ENCODE data around the gene NKD2.

NKD2 gene

GRCh38 chr5:1043327-1043726, 34.7 kb downstream of the NKD2 start:
- Histone ChIP-seq H3K36me3 (ENCODE audit: control insufficient read depth, insufficient read depth, low read length) (no peaks in the 10 kb centered on the region), H3K9me3 (ENCODE audit: control insufficient read depth, insufficient read depth, low read length) (no peaks in the 10 kb centered on the region)

DNA sequence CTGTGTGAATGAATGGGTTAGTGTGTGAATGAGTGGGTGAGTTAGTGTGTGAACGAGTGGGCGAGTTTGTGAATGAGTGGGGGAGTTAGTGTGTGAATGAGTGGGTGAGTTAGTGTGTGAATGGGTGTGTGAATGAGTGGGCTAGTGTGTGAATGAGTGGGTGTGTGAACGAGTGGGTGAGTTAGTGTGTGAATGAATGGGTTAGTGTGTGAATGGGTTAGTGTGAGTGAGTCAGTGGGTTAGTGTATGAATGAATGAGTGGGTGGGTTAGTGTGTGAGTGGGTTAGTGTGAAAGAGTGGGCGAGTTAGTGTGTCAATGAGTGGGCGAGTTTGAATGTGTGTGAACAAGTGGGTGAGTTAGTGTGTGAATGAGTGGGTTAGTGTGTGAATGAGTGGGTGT, 35.5 kb downstream of the NKD2 start:
- no peak overlapping the region for H3K4me3 ChIP-seq (ENCODE audit: low read depth, low read length)
- no peak overlapping the region for H3K9ac ChIP-seq (ENCODE audit: low read depth, low read length)
- H3K27me3 ChIP-seq (ENCODE audit: control insufficient read depth, insufficient read depth, low read length), result no peaks in the 10 kb centered on the region
- no peaks in the 10 kb centered on the region for H3K36me3 ChIP-seq (ENCODE audit: control insufficient read depth, insufficient read depth, low read length)
- no peaks in the 10 kb centered on the region for H3K9me3 ChIP-seq (ENCODE audit: control insufficient read depth, insufficient read depth, low read length)
- H3K4me1 ChIP-seq (ENCODE audit: control insufficient read depth, insufficient read depth, low read length), result no peaks in the 10 kb centered on the region

More at GRCh38 chr5:1043327-1043726, 34.7 kb downstream of the NKD2 start:
- H3K27me3 ChIP-seq (ENCODE audit: control insufficient read depth, insufficient read depth, low read length), result no peaks in the 10 kb centered on the region
- no peak overlapping the region for H3K9ac ChIP-seq (ENCODE audit: low read depth, low read length)
- no peak overlapping the region for H3K4me3 ChIP-seq (ENCODE audit: low read depth, low read length)
- no peaks in the 10 kb centered on the region for H3K4me1 ChIP-seq (ENCODE audit: control insufficient read depth, insufficient read depth, low read length)

GRCh38 chr5:1045960-1046560, 37.5 kb downstream of the NKD2 start:
- Histone ChIP-seq H3K9me3 (ENCODE audit: control insufficient read depth, insufficient read depth, low read length) (no peaks in the 10 kb centered on the region), H3K36me3 (ENCODE audit: control insufficient read depth, insufficient read depth, low read length) (peaks cover 2% of the 10 kb centered on the region), H3K9ac (ENCODE audit: low read depth, low read length) (no peak overlapping the region), H3K4me3 (ENCODE audit: low read depth, low read length) (no peak overlapping the region), H3K27me3 (ENCODE audit: control insufficient read depth, insufficient read depth, low read length) (no peaks in the 10 kb centered on the region), H3K4me1 (ENCODE audit: control insufficient read depth, insufficient read depth, low read length) (no peaks in the 10 kb centered on the region)

DNA sequence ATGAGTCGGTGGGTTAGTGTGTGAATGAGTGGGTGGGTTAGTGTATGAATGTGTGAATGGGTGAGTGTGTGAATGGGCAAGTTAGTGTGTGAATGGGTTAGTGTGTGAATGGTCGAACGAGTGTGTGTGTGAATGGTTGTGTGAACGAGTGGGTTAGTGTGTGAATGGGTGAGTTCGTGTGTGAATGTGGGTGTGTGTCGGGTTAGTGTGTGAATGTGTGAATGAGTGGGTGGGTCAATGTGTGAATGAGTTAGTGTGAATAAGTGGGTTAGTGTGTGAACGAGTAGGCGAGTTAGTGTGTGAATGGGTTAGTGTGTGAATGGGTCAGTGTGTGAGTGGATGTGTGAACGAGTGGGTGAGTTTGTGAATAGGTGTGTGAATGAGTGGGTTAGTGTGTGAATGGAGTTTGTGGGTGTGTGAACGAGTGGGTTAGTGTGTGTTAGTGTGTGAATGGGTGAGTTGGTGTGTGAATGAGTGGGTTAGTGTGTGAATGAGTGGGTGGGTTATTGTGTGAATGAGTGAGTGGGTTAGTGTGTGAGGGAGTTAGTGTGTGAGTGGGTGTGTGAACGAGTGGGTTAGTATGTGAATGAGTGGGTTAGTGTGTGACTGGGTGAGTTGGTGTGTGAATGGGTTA, 38.8 kb downstream of the NKD2 start:
- Histone ChIP-seq H3K4me1 (ENCODE audit: control insufficient read depth, insufficient read depth, low read length) (no peaks in the 10 kb centered on the region), H3K36me3 (ENCODE audit: control insufficient read depth, insufficient read depth, low read length) (peaks cover 10% of the 10 kb centered on the region), H3K9me3 (ENCODE audit: control insufficient read depth, insufficient read depth, low read length) (no peaks in the 10 kb centered on the region), H3K27me3 (ENCODE audit: control insufficient read depth, insufficient read depth, low read length) (no peaks in the 10 kb centered on the region), H3K9ac (ENCODE audit: low read depth, low read length) (no peak overlapping the region), H3K4me3 (ENCODE audit: low read depth, low read length) (no peak overlapping the region)

DNA sequence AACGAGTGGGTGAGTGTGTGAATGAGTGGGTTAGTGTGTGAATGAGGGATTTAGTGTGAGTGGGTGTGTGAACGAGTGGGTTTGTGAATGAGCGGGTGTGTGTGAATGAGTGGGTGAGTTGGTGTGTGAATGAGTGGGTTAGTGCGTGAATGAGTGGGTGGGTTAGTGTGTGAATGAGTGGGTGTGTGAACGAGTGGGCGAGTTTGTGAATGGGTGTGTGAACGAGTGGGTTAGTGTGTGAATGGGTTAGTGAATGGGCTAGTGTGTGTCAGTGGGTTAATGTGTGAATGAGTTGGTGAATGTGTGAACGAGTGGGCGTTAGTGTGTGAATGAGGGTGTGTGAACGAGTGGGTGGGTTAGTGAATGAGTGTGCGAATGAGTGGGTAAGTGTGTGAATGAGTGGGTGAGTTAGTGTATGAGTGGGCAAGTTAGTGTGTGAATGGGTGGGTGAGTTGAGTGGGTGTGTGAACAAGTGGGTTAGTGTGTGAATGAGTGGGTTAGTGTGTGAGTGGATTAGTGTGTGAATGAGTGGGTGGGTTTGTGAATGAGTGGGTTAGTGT, 39.6 kb downstream of the NKD2 start:
- H3K36me3 ChIP-seq (ENCODE audit: control insufficient read depth, insufficient read depth, low read length), result peaks cover 17% of the 10 kb centered on the region
- H3K9me3 ChIP-seq (ENCODE audit: control insufficient read depth, insufficient read depth, low read length), result no peaks in the 10 kb centered on the region
- no peak overlapping the region for H3K4me3 ChIP-seq (ENCODE audit: low read depth, low read length)
- no peak overlapping the region for H3K9ac ChIP-seq (ENCODE audit: low read depth, low read length)
- no peaks in the 10 kb centered on the region for H3K4me1 ChIP-seq (ENCODE audit: control insufficient read depth, insufficient read depth, low read length)
- H3K27me3 ChIP-seq (ENCODE audit: control insufficient read depth, insufficient read depth, low read length), result no peaks in the 10 kb centered on the region

DNA sequence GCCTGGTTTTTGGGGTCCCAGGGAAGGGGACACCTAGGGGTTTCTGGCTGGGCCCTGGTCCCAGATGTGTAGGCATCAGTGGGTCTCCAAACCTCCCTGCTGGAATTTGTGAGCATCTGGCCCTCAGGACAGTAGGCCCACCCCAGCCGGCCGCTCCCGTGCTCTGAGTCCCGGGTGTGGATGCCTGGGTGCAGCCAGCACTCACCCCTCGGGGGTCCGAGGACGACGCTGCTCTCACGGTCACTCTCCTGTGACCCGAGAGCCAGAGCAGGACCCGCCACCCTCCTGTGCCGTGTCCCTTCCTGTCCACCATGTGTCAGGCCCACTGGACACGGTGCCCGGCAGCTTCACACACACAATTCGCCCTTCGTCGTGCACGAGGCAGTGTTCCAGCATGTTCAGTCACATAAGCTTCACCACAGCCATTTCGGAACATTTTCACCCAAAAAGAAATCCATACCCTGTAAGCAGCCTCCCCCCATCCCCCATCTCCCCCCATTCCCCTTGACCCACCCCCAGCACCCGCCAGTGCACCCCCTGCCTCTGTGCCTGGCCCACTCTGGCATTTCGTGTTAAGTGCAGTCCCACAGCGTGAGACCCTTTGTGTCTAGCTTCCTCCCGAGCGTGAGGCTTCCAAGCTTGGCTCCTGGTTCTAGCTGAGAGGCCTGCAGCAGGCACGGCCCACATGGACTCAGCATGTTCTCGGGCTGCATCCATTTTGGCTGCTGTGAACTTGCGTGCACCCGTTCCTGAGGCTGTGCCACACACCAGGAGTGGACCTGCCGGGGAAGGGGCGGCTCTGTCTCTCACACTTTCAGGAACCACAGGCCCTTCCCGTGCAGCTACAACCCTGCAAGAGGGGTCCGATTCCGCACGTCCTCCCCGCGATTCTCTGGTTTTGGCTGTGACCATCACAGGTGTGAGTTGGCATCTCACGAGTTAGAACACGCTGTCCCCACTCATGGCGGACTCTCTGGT, 40.5 kb downstream of the NKD2 start:
- Histone ChIP-seq H3K9me3 (ENCODE audit: control insufficient read depth, insufficient read depth, low read length) (no peaks in the 10 kb centered on the region), H3K27me3 (ENCODE audit: control insufficient read depth, insufficient read depth, low read length) (no peaks in the 10 kb centered on the region), H3K4me1 (ENCODE audit: control insufficient read depth, insufficient read depth, low read length) (no peaks in the 10 kb centered on the region), H3K36me3 (ENCODE audit: control insufficient read depth, insufficient read depth, low read length) (peaks cover 23% of the 10 kb centered on the region), H3K9ac (ENCODE audit: low read depth, low read length) (no peak overlapping the region), H3K4me3 (ENCODE audit: low read depth, low read length) (no peak overlapping the region)

DNA sequence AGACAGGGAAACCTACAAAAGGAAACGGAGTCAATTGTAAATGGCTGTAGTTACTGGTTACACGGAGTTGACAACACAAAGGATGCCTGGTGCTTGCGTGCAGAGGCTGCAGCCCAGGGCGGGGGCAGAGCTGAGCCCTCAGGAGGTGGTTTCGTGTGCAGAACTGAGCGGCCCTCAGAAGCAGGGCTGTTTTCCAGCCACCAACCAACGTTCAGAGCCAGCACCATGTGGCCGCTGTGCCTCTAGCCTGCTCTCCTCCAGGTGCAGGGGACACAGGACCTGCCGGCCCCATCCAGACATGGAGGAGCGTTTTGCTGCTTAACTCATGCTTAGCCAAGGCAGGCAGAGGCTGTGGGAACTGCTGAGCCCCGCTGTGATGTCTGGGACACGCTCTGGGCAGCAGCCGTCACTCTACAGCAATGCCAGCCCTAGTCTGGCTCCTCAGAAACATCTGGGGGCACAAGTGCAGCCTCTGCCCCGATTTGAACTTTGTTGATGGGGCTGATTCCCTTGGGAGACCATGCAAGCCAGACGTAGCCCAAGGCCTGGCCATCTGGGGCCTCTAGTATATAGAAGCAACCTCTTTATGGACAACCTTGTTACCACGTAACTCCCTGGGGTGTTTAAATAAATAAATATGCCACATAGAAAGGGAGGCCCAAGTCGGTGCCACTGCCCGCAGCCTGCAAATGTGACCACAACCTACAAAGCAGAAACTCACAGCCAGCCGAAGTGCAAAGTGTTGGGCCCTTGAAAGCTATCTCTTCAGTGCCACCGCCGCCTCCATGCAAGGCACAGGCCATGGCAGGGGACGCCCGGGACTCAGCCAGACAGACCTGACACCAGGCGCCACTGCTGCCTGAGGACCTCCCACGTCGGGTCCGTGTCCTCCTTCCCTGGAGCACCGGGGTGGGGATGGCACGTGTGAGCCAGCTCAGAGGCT, 42.1 kb downstream of the NKD2 start:
- Histone ChIP-seq H3K27me3 (ENCODE audit: control insufficient read depth, insufficient read depth, low read length) (no peaks in the 10 kb centered on the region), H3K4me1 (ENCODE audit: control insufficient read depth, insufficient read depth, low read length) (no peaks in the 10 kb centered on the region), H3K36me3 (ENCODE audit: control insufficient read depth, insufficient read depth, low read length) (peaks cover 30% of the 10 kb centered on the region), H3K9ac (ENCODE audit: low read depth, low read length) (no peak overlapping the region), H3K9me3 (ENCODE audit: control insufficient read depth, insufficient read depth, low read length) (no peaks in the 10 kb centered on the region), H3K4me3 (ENCODE audit: low read depth, low read length) (no peak overlapping the region)

DNA sequence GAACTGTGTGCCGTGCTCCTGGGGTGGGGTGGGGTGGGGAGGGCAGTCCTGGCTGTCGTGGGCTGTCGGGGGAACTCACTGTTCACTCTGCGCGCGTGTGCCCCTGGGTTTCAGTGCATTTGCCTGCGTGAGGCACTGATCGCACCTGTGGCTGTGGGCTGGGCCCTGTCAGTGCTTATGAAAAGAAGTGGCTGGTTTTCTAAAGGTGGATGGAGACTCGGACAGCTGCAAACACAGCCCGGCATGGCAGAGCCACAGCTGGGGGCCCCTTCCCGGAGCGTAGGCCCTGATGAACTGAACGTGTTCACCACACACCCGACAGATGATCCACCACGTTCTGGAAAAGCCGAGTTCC, 42.7 kb downstream of the NKD2 start:
- Histone ChIP-seq H3K4me1 (ENCODE audit: control insufficient read depth, insufficient read depth, low read length) (no peaks in the 10 kb centered on the region), H3K36me3 (ENCODE audit: control insufficient read depth, insufficient read depth, low read length) (peaks cover 36% of the 10 kb centered on the region), H3K9ac (ENCODE audit: low read depth, low read length) (no peak overlapping the region), H3K27me3 (ENCODE audit: control insufficient read depth, insufficient read depth, low read length) (no peaks in the 10 kb centered on the region), H3K4me3 (ENCODE audit: low read depth, low read length) (no peak overlapping the region), H3K9me3 (ENCODE audit: control insufficient read depth, insufficient read depth, low read length) (no peaks in the 10 kb centered on the region)

- H3K36me3 ChIP-seq (ENCODE audit: control insufficient read depth, insufficient read depth, low read length), result peaks cover 43% of the 10 kb centered on the region
- no peaks in the 10 kb centered on the region for H3K9me3 ChIP-seq (ENCODE audit: control insufficient read depth, insufficient read depth, low read length)
- no peak overlapping the region for H3K9ac ChIP-seq (ENCODE audit: low read depth, low read length)
- no peak overlapping the region for H3K4me3 ChIP-seq (ENCODE audit: low read depth, low read length)
- H3K27me3 ChIP-seq (ENCODE audit: control insufficient read depth, insufficient read depth, low read length), result no peaks in the 10 kb centered on the region
- H3K4me1 ChIP-seq (ENCODE audit: control insufficient read depth, insufficient read depth, low read length), result no peaks in the 10 kb centered on the region
Measured at GRCh38 chr5:1052076-1052475, 43.5 kb downstream of the NKD2 start.

GRCh38 chr5:1052641-1053390, 44.2 kb downstream of the NKD2 start:
- Histone ChIP-seq H3K36me3 (ENCODE audit: control insufficient read depth, insufficient read depth, low read length) (peaks cover 45% of the 10 kb centered on the region), H3K9me3 (ENCODE audit: control insufficient read depth, insufficient read depth, low read length) (no peaks in the 10 kb centered on the region), H3K27me3 (ENCODE audit: control insufficient read depth, insufficient read depth, low read length) (no peaks in the 10 kb centered on the region), H3K4me3 (ENCODE audit: low read depth, low read length) (no peak overlapping the region), H3K9ac (ENCODE audit: low read depth, low read length) (no peak overlapping the region), H3K4me1 (ENCODE audit: control insufficient read depth, insufficient read depth, low read length) (no peaks in the 10 kb centered on the region)
